C4-2B (cell line): Measurements from ENCODE around the gene SACS.

ENCODE experiments used
- ZFX ChIP-seq: fragments of 450-650 bp; IDR thresholded peaks from 2 replicates; pipeline ENCODE4 v1.6.1; 2017
- TF ChIP-seq, protein P1 (sequence below): fragments of 450-650 bp; conservative IDR thresholded peaks from 2 replicates; pipeline ENCODE4 v1.5.1; 2017; ENCODE audit warnings: mild to moderate bottlenecking

DNA sequence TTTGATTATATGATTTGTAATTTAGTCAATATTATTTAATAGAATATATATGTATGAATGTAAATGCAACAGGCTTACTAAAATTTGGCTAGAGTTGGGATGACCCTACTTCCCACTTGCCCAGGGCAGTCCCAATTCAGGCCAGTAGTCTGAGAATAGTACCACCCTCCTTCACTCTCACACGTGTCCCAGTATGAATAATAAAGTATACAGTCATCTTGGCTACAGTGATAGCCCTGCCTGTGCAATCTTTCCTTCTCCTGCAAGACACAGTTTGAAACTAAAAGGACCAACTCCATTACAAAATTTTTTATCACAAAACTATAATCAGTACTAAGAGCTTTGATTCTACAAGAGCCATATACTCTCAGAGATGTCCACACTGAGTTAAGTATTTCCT, 76.2 kb downstream of the SACS start:
- TF ChIP-seq, protein P1, sequence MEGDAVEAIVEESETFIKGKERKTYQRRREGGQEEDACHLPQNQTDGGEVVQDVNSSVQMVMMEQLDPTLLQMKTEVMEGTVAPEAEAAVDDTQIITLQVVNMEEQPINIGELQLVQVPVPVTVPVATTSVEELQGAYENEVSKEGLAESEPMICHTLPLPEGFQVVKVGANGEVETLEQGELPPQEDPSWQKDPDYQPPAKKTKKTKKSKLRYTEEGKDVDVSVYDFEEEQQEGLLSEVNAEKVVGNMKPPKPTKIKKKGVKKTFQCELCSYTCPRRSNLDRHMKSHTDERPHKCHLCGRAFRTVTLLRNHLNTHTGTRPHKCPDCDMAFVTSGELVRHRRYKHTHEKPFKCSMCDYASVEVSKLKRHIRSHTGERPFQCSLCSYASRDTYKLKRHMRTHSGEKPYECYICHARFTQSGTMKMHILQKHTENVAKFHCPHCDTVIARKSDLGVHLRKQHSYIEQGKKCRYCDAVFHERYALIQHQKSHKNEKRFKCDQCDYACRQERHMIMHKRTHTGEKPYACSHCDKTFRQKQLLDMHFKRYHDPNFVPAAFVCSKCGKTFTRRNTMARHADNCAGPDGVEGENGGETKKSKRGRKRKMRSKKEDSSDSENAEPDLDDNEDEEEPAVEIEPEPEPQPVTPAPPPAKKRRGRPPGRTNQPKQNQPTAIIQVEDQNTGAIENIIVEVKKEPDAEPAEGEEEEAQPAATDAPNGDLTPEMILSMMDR = no peak
- no peak for TF ChIP-seq ZFX
